Activated CD4-positive, CD25-positive, alpha-beta regulatory T cell treated with anti-CD3 and anti-CD28 coated beads, Interleukin-2, amount 50 U/mL, for 24 hours (primary cell): ENCODE data around the gene EFCAB5.
"Not testable (repeated sequence)": the region's sequence is repeated elsewhere in the genome, so short reads cannot be mapped to it uniquely, and the experiment has no call there.

Experiments
- ATAC-seq, 2 donors: fragments of 150-1000 bp; cut with Tn5 transposase; one replicate each; pipeline ENCODE4 v1.10.0; 2021; ENCODE audit warnings: mild to moderate bottlenecking in 1 of 2, moderate library complexity in 1 of 2

The EFCAB5 gene

DNA sequence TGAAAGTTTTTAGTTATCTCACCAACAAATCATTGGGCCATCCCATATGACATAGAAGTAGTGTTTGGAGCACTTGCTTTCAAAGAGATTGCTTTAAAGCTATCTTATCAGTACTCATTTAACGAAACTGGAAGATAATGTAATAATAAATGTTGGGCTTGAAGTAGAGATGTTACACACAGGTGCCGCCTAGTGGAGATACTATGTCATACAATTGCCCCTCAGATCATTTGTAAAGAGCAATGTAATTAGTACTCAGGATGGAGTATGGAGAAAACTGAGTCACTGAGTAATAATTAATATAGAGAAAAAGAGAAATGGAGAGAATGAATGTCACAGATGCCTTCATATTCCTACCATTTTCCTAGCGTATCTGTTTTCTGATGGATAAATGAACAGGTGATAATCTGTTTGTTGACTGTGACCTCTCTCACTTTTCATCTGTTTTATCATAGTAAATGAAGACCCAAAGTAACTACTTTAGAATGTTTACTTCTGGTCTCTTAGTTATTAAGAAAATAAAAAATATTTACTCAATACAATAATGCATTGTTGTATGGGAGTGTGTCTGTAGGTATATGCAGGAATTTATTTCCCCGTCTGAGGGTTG is 80.4 kb downstream of the EFCAB5 start:
- peak; percentile 43 to 53 for ATAC-seq

- ATAC-seq = not testable (repeated sequence)
These were observed 83.9 kb downstream of the EFCAB5 start for GRCh38 chr17:30025325-30025724.

- no peak for ATAC-seq
These were observed 86.2 kb downstream of the EFCAB5 start for GRCh38 chr17:30027676-30028075.

GRCh38 chr17:30031214-30031869 is 89.9 kb downstream of the EFCAB5 start:
- ATAC-seq = no peak

- no peak for ATAC-seq
These were observed 93.9 kb downstream of the EFCAB5 start for GRCh38 chr17:30035369-30035768.

- not testable (repeated sequence) for ATAC-seq
These were observed 99.5 kb downstream of the EFCAB5 start for GRCh38 chr17:30040719-30041518.

- no peak for ATAC-seq
These were observed 100.1 kb downstream of the EFCAB5 start for GRCh38 chr17:30041551-30041950.

- ATAC-seq = no peak
These were observed 120.9 kb downstream of the EFCAB5 start for GRCh38 chr17:30062372-30062771.

- ATAC-seq = no peak
These were observed 123.3 kb downstream of the EFCAB5 start for GRCh38 chr17:30064738-30065137.

GRCh38 chr17:30068465-30068864 is 127.0 kb downstream of the EFCAB5 start:
- no peak for ATAC-seq

GRCh38 chr17:30074254-30074653 is 132.8 kb downstream of the EFCAB5 start:
- no peak for ATAC-seq

DNA sequence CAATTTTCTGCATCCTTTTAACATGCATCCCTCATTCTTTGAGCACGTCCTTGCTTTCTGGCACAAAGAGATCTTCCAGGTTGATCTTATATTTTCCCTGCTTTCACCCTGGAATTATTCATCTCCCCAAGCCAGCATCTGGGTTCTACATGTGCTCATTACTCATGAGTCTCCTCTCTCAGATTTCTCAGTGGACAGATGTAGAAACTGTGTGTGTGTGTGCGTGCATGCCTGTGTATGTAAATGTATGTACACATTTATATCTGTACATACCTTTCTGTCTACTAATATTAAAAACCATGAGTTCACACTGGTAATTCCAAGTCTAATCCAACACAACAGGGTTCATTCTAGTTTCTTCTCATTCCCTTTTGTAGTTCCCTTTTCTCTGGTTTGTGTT is 133.3 kb downstream of the EFCAB5 start:
- no peak for ATAC-seq

GRCh38 chr17:30082773-30083172 is 141.3 kb downstream of the EFCAB5 start:
- ATAC-seq = no peak

GRCh38 chr17:30084788-30085187 is 143.4 kb downstream of the EFCAB5 start:
- no peak for ATAC-seq

DNA sequence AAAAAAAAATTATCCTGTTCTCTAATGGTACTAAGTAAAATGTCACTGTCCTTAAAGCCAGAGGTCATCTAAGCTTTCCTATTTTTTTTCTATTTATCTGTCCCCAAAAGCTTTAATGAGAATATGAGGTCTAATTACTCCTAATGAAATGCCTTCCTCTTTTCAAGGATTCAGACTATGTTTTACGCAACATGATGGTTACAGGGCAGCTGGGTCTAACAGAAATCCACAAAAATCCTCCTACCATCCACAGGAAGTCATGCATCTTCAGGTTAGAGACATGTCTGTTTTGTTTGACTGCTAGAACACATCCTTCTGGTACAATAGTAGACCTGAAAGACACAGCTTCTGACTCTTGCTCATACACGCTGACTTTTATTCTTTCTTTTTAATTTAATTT is 145.5 kb downstream of the EFCAB5 start:
- no peak for ATAC-seq

- not testable (repeated sequence) for ATAC-seq
These were observed 146.0 kb downstream of the EFCAB5 start for GRCh38 chr17:30087431-30087830.

- no peak for ATAC-seq
These were observed 149.8 kb downstream of the EFCAB5 start for GRCh38 chr17:30091121-30091670.

DNA sequence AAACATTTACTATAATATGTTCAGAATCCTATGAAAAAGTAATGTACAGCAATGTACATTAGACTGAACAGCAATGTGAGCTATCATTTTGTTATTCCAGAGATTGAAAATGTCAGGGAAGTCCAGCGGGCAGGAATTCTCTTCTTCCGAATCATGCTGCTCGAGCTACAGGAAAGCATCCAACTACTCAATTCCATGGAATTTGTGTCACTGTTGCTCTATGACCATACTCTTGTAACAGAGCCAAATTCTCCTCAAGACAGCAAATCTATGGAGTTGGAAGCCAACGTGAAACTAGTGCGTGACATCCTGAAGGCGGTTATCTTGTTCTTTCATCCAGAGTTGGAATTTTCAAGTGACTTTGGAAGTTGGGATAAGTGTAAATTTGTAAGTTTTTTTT is 150.3 kb downstream of the EFCAB5 start:
- ATAC-seq = no peak

DNA sequence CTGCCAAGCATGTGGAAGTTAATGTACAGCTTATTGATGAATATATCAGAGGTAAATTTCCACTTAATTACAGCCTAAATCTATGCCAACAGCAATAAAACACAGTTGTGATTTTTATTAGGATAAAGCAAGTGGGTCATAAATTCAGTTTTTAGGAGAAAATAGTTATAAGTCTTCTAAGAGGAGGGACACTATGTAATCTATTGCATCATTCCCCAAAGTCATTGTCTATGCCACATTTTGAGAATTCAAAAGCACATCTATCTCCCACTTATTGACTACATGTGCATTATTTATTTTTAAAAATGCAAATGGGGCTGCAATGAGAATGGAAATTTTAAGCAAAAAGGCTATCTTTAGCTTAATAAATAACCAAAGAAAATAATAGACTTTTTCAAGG is 151.5 kb downstream of the EFCAB5 start:
- ATAC-seq = no peak

DNA sequence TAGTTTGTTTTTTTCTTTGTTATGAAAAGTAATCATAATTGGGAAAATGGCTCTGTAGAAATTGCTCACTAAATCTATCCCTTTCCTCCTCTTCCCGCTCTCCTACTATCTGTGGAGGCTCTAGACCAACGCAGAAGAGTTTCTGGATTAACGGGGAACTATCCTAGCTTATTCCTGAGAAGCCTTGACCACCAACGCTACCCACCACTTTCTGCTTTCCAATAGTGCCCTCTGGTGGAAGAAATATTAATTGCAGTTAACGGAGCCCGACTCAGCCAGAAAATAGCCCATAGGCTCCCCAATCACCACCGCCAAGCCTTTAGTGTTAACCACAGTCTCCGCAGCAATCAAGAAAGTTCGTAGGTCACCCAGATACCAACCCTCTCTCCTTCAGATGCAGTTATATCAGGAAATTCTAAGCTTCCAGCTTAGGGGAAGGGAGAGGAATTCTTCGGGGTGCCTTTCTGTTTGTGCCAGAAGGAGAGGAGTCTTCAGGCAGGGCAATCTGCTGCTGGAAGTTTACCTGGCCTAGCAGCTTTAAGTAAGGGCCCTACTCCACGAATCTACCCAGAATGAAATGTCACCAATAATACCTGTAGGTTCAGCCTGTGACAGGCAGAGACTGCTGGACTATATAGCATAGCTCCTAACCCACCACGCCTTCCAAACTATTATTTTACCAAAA is 152.2 kb downstream of the EFCAB5 start:
- peak; percentile 35 to 48 for ATAC-seq

GRCh38 chr17:30095507-30096244 is 154.2 kb downstream of the EFCAB5 start:
- peak in 1 of 2 donors; percentile 30 for ATAC-seq
